MCF 10A (cell line): ENCODE results near the gene TRANK1. TPM values are rescaled to one million over a fixed set of nuclear protein-coding genes. Genes with fewer than 3 reads are reported as not detected.
"Not testable (repeated sequence)": the region's sequence is repeated elsewhere in the genome, so short reads cannot be mapped to it uniquely, and the experiment has no call there.

Source experiments
- BruUV-seq: library from RNA; stranded (reverse); fragments of 400-500 nt; replicated peaks from 2 replicates; lab custom pipeline; 2021; lab: Mats Ljungman, UMichigan
- CTCF ChIA-PET: fragments of 300-600 bp; sonication (Branson Sonifier 250); formaldehyde crosslinking; extraction: SDS; loops from one replicate; lab custom pipeline; 2021; ENCODE audit warnings: antibody characterized with exemption, inconsistent platforms; lab: Yijun Ruan, JAX
- POLR2A ChIA-PET: fragments of 300-600, 350-650 bp; sonication (Branson Sonifier 250); formaldehyde crosslinking; extraction: SDS; loops from one replicate; lab custom pipeline; 2020; ENCODE audit warnings: antibody characterized with exemption, inconsistent platforms; lab: Yijun Ruan, JAX
- DNase-seq: peaks from one replicate; pipeline ENCODE4 v3.0.0-alpha.2; 2018; ENCODE audit not compliant: unreplicated experiment
- H3K27ac Mint-ChIP-seq: one replicate; pipeline ENCODE4 v1.8.0; 2022; ENCODE audit warnings: mild to moderate bottlenecking, low read depth, mixed read lengths; ENCODE audit not compliant: unreplicated experiment
- H3K27me3 Mint-ChIP-seq: one replicate; pipeline ENCODE4 v1.8.0; 2022; ENCODE audit warnings: mixed read lengths; ENCODE audit not compliant: insufficient read depth, unreplicated experiment
- H3K36me3 Mint-ChIP-seq: one replicate; pipeline ENCODE4 v1.8.0; 2022; ENCODE audit warnings: mild to moderate bottlenecking, moderate library complexity, mixed read lengths; ENCODE audit not compliant: insufficient read depth, unreplicated experiment
- H3K4me1 Mint-ChIP-seq: one replicate; pipeline ENCODE4 v1.8.0; 2022; ENCODE audit warnings: mixed read lengths; ENCODE audit not compliant: insufficient read depth, unreplicated experiment
- H3K4me3 Mint-ChIP-seq: one replicate; pipeline ENCODE4 v1.8.0; 2022; ENCODE audit warnings: mild to moderate bottlenecking, moderate library complexity, mixed read lengths; ENCODE audit not compliant: unreplicated experiment
- H3K9me3 Mint-ChIP-seq: one replicate; pipeline ENCODE4 v1.8.0; 2022; ENCODE audit warnings: mixed read lengths; ENCODE audit not compliant: unreplicated experiment
- intact Hi-C: fragments of 100-400 bp; cut with micrococcal nuclease; formaldehyde crosslinking; loops from 2 replicates; pipeline ENCODE4 v1.14.1; 2022
- total RNA-seq: library from RNA; stranded (reverse); gene quantifications from 2 replicates; pipeline ENCODE4 v1.2.3, GENCODE V29; 2022
- TF ChIP-seq, protein P1 (sequence below): fragments of 200-600 bp; IDR thresholded peaks from one replicate; pipeline ENCODE4 v1.8.0; 2022; ENCODE audit warnings: antibody characterized with exemption, mild to moderate bottlenecking; ENCODE audit not compliant: unreplicated experiment

TRANK1 gene
- total RNA-seq, 1 experiment from 2014 or later = 4.7 TPM

- no peaks in the 10 kb centered on the region for H3K27me3 Mint-ChIP-seq
- peaks cover 9% of the 10 kb centered on the region for H3K36me3 Mint-ChIP-seq
- no TSS peak for BruUV-seq
- no peak overlapping the region for H3K4me3 Mint-ChIP-seq
- intact Hi-C loops = no loop called here
- ChIA-PET POLR2A (interaction anchor here (1.3 kb wide), 1 partner anchor 11 kb away, joined by 3 read pairs; no protein-coding TSS in a partner anchor), CTCF (interaction anchor here (0.9 kb wide), 1 partner anchor 17 kb away, joined by 4 read pairs; no protein-coding TSS in a partner anchor)
- no peaks in the 10 kb centered on the region for H3K4me1 Mint-ChIP-seq
- no peak for DNase-seq
- H3K9me3 Mint-ChIP-seq = no peaks in the 10 kb centered on the region
- TF ChIP-seq, protein P1, sequence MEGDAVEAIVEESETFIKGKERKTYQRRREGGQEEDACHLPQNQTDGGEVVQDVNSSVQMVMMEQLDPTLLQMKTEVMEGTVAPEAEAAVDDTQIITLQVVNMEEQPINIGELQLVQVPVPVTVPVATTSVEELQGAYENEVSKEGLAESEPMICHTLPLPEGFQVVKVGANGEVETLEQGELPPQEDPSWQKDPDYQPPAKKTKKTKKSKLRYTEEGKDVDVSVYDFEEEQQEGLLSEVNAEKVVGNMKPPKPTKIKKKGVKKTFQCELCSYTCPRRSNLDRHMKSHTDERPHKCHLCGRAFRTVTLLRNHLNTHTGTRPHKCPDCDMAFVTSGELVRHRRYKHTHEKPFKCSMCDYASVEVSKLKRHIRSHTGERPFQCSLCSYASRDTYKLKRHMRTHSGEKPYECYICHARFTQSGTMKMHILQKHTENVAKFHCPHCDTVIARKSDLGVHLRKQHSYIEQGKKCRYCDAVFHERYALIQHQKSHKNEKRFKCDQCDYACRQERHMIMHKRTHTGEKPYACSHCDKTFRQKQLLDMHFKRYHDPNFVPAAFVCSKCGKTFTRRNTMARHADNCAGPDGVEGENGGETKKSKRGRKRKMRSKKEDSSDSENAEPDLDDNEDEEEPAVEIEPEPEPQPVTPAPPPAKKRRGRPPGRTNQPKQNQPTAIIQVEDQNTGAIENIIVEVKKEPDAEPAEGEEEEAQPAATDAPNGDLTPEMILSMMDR = no peak
- H3K27ac Mint-ChIP-seq = no peak overlapping the region
These were observed 54.6 kb downstream of the TRANK1 start for GRCh38 chr3:36890261-36890660.

DNA sequence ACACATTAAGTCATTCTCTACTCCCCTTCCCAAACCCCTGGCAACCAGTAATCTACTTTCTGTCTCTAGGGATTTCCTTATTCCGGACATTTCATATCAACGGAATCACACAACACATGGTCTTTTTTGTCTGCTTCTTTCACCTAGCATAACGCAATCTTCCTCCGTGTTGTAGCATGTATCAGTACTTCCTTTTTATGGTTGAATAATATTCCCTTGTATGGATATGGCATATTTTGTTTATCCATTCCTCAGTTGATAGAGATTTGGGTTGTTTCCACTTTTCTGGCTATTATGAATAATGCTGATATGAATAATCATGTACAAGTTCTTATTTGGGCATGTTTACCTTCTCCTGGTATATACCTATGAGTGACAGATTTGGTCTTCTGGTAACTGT, 63.1 kb downstream of the TRANK1 start:
- intact Hi-C loops = no loop called here
- Mint-ChIP-seq H3K4me3 (no peak overlapping the region), H3K36me3 (no peaks in the 10 kb centered on the region), H3K27me3 (no peaks in the 10 kb centered on the region), H3K9me3 (no peaks in the 10 kb centered on the region), H3K27ac (no peak overlapping the region), H3K4me1 (peaks cover 6% of the 10 kb centered on the region)
- no TSS peak for BruUV-seq
- TF ChIP-seq, protein P1 = no peak
- ChIA-PET POLR2A (no interaction called here), CTCF (interaction anchor here (1.0 to 1.1 kb wide), 2 partner anchors 13 to 139 kb away, joined by 5 read pairs; no protein-coding TSS in a partner anchor)
- no peak for DNase-seq

DNA sequence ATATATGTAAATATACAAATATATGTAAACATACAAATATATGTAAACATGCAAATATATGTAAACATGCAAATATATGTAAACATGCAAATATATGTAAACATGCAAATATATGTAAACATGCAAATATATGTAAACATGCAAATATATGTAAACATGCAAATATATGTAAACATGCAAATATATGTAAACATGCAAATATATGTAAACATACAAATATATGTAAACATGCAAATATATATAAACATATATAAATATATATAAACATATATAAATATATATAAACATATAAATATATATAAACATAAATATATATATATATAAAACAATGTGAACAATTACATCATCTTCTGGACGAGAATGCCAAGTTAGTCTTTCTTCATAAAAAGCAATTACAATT, 65.0 kb downstream of the TRANK1 start:
- POLR2A ChIA-PET, H3K4me3 Mint-ChIP-seq, H3K27me3 Mint-ChIP-seq, BruUV-seq, H3K27ac Mint-ChIP-seq, H3K9me3 Mint-ChIP-seq, CTCF ChIA-PET, H3K36me3 Mint-ChIP-seq, DNase-seq, intact Hi-C loops, H3K4me1 Mint-ChIP-seq: not testable (repeated sequence)

DNA sequence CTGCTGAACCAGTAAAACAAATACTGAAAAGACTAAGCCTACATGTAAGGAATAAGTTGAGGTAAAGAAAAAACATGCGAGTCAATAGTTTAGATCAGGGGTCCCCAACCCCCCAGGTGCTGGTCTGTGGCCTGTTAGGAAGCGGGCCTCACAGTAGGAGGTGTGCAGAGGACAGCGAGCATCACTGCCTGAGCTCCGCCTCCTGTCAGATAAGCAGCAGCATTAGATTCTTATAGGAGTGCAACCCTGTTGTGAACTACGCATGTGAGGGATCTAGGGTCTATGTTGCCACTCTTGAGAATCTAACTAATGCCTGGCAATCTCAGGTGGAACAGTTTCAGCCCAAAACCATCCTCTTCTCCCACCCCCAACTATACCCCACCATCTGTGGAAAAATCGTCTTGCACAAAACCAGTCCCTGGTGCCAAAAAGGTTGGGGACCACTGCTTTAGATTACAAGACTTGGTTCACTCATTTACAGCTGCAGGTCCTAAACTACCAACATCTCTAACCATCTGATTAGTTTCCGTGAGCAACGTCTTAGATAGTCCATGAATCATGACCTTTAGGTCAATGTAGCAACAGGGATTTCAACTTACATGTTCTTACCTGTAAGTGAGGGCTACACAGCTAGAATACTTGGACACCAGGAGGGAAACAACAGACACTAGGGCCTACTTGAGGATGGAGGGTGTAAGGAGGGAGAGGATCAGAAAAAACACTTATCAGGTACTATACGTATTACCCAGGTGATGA, 66.7 kb downstream of the TRANK1 start:
- Mint-ChIP-seq H3K27ac (peak overlapping the region; percentile 49), H3K4me3 (no peak overlapping the region), H3K27me3 (no peaks in the 10 kb centered on the region), H3K4me1 (peaks cover 6% of the 10 kb centered on the region), H3K9me3 (no peaks in the 10 kb centered on the region), H3K36me3 (no peaks in the 10 kb centered on the region)
- TF ChIP-seq, protein P1 = no peak
- BruUV-seq = no TSS peak
- intact Hi-C loops = no loop called here
- CTCF ChIA-PET = interaction anchor here (0.6 to 1.1 kb wide), 3 partner anchors 80 to 164 kb away, joined by 3 to 5 read pairs (median 3); no protein-coding TSS in a partner anchor
- POLR2A ChIA-PET = no interaction called here
- DNase-seq = no peak
